ENCODE data around the gene GPX4. TPM values are rescaled to one million over a fixed set of nuclear protein-coding genes. Genes with fewer than 3 reads are reported as not detected.

The GPX4 gene
- total RNA-seq, 1 donor from 2014 or later = 150 TPM

DNA sequence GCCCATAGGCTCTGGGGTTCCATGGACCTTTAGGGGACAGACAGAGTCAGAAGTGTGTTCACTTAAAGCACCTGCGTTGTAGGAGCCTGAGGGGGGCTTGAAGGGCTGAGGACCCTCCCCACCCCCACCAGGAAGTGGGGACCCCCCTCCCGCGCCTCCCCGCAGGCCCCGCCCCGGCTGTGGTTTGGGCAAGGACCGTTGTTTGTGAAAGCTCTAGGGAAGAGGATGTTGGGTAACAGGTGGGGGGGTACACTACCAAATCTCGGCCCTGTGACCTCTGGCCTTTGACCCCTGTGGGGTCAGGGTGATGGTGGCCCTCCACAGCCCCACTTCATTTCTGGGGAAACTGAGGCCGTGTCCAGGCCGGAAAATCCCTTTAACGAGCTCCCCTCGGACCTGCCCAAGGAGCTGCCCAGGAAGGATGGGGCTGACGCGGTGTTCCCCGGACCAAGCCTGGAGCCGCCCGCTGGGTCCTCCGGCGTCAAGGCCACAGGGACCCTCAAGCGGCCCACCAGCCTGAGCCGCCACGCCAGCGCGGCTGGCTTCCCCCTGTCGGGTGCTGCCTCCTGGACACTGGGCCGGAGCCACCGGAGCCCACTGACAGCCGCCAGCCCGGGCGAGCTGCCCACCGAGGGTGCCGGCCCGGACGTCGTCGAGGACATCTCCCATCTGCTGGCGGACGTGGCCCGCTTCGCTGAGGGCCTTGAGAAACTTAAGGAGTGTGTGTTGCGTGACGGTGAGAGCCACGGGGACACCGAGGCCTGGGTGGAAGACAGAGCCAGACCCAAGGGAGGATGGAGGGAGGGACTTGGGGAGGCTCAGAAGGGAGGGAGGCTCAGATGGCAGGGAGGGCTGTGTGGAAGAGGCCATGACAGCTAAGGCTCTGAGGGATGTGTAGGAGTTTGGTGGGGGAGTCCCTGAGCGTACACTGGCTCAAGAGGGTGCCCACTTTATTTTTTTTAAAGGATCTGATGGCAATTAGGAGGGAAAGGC lies 35.5 kb upstream of the GPX4 start:
- DNase-seq (ENCODE audit: low spot score in 2 of 2) (no peak), FAIRE-seq (no peak)

- DNase-seq (ENCODE audit: low spot score in 2 of 2) = no peak
- no peak for FAIRE-seq
Measured at GRCh38 chr19:1069009-1069779, 34.6 kb upstream of the GPX4 start.

GRCh38 chr19:1070576-1070930 lies 33.2 kb upstream of the GPX4 start:
- DNase-seq (ENCODE audit: low spot score in 2 of 2) (no peak), FAIRE-seq (no peak)

DNA sequence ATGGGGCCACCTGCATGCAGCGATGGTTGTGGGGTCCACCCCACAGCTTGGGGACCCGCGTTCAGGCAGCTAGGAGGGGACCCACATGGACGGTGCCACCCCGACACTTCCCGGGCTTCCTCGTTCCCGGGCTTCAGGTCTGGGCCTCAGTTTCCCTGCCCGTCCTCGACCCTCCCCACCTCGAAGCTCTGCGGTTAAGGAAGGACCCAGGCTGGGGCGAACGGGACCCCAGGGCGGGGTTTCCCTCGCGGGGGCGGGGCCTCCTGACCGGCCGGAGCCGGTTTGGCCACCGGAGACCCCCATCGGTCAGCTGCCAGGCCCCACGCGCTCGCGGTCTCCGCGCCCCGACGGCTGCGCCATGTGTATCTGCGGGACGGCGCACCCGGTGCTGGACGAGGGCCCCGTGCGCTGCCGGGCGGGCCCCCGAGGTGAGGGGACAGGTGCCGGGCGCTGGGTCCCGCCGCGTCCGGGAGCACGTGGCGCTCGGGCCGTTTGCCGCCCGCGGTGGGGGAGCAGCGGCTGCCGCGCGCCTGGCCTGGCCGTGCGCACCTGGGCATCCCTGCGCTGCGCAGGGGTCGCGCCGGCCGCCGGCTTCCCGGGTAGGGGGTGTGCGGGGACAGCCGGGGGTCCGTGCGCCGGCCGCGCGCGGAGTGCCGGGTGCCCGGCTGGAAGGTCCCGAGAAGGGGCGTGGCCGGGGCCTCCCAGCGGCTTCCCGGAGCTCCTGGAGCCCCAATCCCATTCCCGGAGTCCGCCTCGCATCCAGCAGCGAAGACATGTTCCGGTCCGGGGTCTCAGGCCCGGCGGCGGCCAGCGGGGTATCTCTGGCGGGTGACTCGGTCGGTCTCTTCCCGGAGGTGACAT lies 32.6 kb upstream of the GPX4 start:
- DNase-seq (ENCODE audit: low spot score in 2 of 2) = no peak
- FAIRE-seq = no peak

DNA sequence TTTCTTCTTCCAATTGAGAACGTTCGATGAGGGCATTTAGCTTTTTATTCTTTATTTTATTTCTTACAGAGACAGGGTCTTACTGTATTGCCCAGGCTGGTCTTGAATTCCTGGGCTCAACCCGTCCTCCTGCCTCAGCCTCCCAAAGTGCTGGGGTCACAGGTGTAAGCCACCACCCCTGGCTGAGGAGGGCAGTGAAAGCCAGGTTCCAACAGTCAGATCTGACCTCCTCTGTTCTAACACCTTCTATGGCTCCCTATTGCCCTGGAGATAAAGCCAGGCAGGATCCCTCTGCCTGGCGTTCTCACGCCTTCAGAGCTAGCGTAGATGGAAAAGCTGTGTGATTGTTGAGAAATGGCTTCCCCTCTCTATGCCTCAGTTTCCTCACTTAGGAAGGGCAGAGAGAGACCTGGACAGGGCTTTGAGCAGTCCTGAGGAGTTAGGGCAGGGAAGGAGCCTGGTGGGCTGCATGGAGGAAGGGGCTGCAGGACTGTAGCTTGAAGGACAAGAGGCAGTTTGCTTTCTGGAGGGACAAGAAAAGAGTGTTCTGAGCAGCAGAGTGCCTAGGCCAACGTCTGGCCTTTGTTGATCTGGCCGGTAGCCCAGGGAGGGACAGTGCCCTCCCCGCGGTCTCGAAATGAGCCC lies 31.3 kb upstream of the GPX4 start:
- no peak for DNase-seq (ENCODE audit: low spot score in 2 of 2)
- FAIRE-seq = no peak

DNA sequence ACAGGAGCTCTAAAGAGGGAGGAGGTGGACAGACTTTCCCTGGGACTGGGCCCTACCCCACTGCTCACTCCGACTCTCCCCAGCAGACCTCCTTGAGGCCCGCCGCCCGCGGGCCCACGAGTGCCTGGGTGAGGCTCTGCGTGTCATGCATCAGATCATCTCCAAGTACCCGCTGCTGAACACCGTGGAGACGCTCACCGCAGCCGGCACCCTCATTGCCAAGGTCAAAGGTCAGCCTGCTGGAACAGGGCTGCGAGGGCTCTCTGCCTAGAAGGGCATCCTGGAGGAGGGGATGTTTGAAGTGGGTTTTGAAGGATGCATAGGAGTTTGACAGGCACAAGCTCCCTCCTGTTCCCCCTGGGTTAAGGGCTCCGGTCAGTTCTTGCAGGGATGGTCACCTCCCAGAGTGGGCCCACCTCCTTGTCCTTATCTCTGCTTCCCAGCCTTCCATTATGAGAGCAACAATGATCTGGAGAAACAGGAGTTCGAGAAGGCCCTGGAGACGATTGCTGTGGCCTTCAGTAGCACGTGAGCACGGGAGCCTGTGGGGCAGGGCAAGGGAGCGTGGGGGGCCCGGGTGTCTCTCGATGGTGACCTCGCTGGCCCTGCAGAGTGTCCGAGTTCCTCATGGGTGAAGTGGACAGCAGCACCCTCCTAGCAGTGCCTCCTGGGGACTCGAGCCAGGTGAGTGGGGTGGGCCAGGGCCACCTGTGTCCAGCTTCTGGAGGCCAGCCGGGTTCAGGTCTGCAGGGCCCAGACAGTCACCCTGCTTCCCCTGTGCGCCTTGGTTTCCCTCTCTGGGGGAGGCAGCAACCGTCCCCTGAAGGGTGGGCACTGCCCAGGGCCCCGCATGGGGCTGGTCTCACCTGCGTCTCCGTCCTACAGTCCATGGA lies 30.5 kb upstream of the GPX4 start:
- FAIRE-seq (no peak), DNase-seq (ENCODE audit: low spot score in 2 of 2) (no peak)

- DNase-seq (ENCODE audit: low spot score in 2 of 2) (no peak), FAIRE-seq (no peak)
Measured at GRCh38 chr19:1073956-1074517, 29.8 kb upstream of the GPX4 start.

GRCh38 chr19:1074544-1075283 lies 29.1 kb upstream of the GPX4 start:
- no peak for FAIRE-seq
- peak; percentile 87 to 91 for DNase-seq (ENCODE audit: low spot score in 2 of 2)

DNA sequence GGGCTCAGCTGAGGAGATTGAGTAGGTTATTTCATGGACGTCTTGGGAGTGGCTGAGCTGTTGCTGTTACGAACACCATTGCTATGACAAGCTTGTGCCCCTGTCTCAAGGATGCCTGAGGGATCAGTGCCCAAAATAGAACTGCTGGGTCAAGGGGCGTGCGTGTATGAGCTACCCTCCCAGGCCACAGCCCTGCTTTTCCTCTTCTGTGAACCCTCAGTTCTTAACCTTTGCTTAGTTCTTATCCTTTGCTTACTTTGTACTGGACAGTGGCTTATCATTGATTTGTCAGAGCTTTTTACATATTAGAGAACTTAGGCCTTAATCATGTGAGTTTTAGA lies 27.8 kb upstream of the GPX4 start:
- DNase-seq (ENCODE audit: low spot score in 2 of 2) (no peak), FAIRE-seq (no peak)

- DNase-seq (ENCODE audit: low spot score in 2 of 2) = no peak
- no peak for FAIRE-seq
Measured at GRCh38 chr19:1076951-1077350, 26.8 kb upstream of the GPX4 start.

GRCh38 chr19:1079566-1080111 lies 24.2 kb upstream of the GPX4 start:
- FAIRE-seq = no peak

DNA sequence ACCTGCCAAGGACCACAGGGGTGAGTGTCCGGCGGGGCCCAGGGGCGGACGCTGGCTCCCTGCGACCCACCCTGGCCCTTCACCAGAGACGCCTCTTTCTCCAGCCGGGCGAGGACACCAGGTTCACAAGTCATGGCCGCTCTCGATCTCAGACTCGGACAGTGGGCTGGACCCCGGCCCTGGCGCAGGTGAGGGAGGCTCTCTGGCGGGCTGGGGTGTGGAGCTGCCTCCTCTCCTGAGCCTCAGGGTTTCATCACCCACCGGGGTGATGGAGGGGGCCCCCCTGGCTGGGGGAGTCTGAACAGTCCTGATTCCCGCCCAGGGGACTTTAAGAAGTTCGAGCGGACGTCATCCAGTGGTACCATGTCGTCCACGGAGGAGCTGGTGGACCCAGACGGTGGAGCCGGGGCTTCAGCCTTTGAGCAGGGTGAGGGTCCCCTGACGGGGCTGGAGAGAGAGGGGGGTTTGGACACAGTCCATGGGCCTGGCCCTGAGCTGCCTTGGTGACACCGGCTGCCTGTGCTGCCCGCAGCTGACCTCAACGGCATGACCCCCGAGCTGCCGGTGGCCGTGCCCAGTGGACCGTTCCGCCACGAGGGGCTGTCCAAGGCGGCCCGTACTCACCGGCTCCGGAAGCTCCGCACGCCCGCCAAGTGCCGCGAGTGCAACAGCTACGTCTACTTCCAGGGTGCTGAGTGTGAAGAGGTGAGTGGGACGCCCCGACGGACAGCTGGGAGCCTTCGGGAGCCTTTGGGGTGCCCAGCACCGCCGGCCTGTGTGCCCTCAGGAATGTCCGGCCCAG lies 23.2 kb upstream of the GPX4 start:
- FAIRE-seq (no peak), DNase-seq (ENCODE audit: low spot score in 2 of 2) (no peak)

More at GRCh38 chr19:1079566-1080111, 24.2 kb upstream of the GPX4 start:
- no peak for DNase-seq (ENCODE audit: low spot score in 2 of 2)

GRCh38 chr19:1081301-1082164 lies 22.3 kb upstream of the GPX4 start:
- FAIRE-seq (no peak), DNase-seq (ENCODE audit: low spot score in 2 of 2) (no peak)

DNA sequence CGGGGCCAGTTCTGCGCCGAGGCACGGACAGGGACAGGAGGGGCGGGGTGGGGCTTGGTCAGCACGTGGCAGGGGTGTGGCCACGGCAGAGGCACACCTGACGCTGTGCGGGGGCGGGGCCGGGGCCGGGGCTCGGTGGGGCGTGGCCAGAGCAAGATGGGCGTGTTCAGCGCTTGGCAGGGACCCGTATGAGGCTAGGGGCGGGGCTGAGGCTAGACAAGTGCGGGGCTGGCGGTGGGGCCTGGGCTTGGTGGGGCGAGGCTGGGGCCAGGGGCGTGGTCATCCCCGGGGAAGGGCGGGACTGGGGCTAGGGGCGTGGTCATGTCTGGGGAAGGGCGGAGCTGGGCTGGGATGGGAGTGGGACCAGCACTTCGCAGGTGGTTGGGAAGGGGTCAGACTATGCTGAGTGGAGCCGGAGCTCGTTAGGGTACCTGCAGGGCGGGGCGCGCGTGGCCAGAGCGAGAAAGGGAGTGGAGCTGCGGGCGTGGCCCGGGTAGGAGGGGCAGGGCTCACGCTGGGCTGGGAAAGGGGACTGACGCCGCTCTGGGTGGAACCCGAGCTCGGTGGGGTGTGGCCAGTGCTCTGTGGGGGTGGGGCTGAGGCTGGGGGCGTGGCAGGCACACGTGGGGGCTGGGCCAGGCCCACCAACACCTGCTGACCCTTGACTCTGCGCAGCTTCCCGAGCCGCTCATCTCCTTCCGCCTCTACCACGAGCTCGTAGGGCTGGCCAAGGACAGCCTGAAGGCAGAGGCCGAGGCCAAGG lies 21.4 kb upstream of the GPX4 start:
- FAIRE-seq (no peak), DNase-seq (ENCODE audit: low spot score in 2 of 2) (no peak)

Measured in frontal cortex (tissue), 4 donors.